IMR-90 (cell line): ENCODE data around the gene VAMP8. TPM values are rescaled to one million over a fixed set of nuclear protein-coding genes. Genes with fewer than 3 reads are reported as not detected.
"Not testable (repeated sequence)": the region's sequence is repeated elsewhere in the genome, so short reads cannot be mapped to it uniquely, and the experiment has no call there.

Experiments
- ATAC-seq: fragments of 200-7000 bp; cut with Tn5 transposase; 2 replicates; pipeline ENCODE4 v1.9.1; 2020; ENCODE audit warnings: low read depth, mild to moderate bottlenecking, moderate library complexity
- BruUV-seq: library from RNA; stranded (reverse); fragments of 400-500 nt; replicated peaks from 2 replicates; lab custom pipeline; 2021; lab: Mats Ljungman, UMichigan
- CTCF ChIA-PET: fragments of 300-600 bp; formaldehyde crosslinking; extraction: SDS; loops from one replicate; lab custom pipeline; 2021; ENCODE audit warnings: antibody characterized with exemption; lab: Yijun Ruan, JAX
- POLR2A ChIA-PET: fragments of 300-600 bp; sonication (Branson Sonifier 250); formaldehyde crosslinking; loops from one replicate; lab custom pipeline; 2022; ENCODE audit warnings: antibody characterized with exemption; ENCODE audit not compliant: unreplicated experiment; lab: Charles Lee
- DNase-seq: peaks from one replicate; pipeline ENCODE4 v3.0.0; 2013
- H2AFZ ChIP-seq: replicated peaks from 2 replicates; pipeline ENCODE3; 2013; ENCODE audit warnings: low read length, mild to moderate bottlenecking; ENCODE audit not compliant: poor library complexity
- H2AK5ac ChIP-seq: 2 replicates; pipeline ENCODE4 v1.6.1; 2013; ENCODE audit warnings: low read depth, low read length, inconsistent platforms
- H2AK9ac ChIP-seq: replicated peaks from 2 replicates; pipeline ENCODE3; 2013; ENCODE audit warnings: mild to moderate bottlenecking, low read depth, low read length, moderate library complexity; ENCODE audit not compliant: poor library complexity
- H2BK120ac ChIP-seq: 2 replicates; pipeline ENCODE4 v1.6.1; 2013; ENCODE audit warnings: low read depth, low read length, inconsistent platforms
- H2BK15ac ChIP-seq: 3 replicates; pipeline ENCODE4 v1.6.1; 2013; ENCODE audit warnings: low read depth, low read length, inconsistent platforms
- H2BK20ac ChIP-seq: 2 replicates; pipeline ENCODE4 v1.6.1; 2013; ENCODE audit warnings: low read depth, mild to moderate bottlenecking, inconsistent platforms, low read length, moderate library complexity
- H2BK5ac ChIP-seq: 2 replicates; pipeline ENCODE4 v1.6.1; 2013; ENCODE audit warnings: mild to moderate bottlenecking, low read depth, low read length, inconsistent platforms; ENCODE audit not compliant: poor library complexity, severe bottlenecking
- H3K14ac ChIP-seq: replicated peaks from 2 replicates; pipeline ENCODE4 v1.6.1; 2013; ENCODE audit warnings: low read depth, low read length, inconsistent platforms
- H3K18ac ChIP-seq: 2 replicates; pipeline ENCODE4 v1.6.1; 2013; ENCODE audit warnings: low read depth, low read length, control low read depth
- H3K23ac ChIP-seq: 2 replicates; pipeline ENCODE4 v1.6.1; 2013; ENCODE audit warnings: low read depth, low read length, inconsistent platforms
- H3K27ac ChIP-seq: 2 replicates; pipeline ENCODE4 v1.5.1; 2013; ENCODE audit warnings: mild to moderate bottlenecking, control low read depth, low read length; ENCODE audit not compliant: insufficient read depth
- H3K27me3 ChIP-seq: 2 replicates; pipeline ENCODE4 v1.6.1; 2013; ENCODE audit warnings: low read length; ENCODE audit not compliant: control insufficient read depth, insufficient read depth
- H3K36me3 ChIP-seq: 2 replicates; pipeline ENCODE4 v1.6.1; 2013; ENCODE audit warnings: low read length, mixed read lengths; ENCODE audit not compliant: control insufficient read depth, insufficient read depth
- H3K4ac ChIP-seq: 2 replicates; pipeline ENCODE4 v1.6.1; 2013; ENCODE audit warnings: low read depth, low read length, inconsistent platforms
- H3K4me1 ChIP-seq: 2 replicates; pipeline ENCODE4 v1.6.1; 2013; ENCODE audit warnings: low read length, mixed read lengths; ENCODE audit not compliant: control insufficient read depth, insufficient read depth
- H3K4me2 ChIP-seq: 2 replicates; pipeline ENCODE4 v1.6.1; 2013; ENCODE audit warnings: low read depth, mild to moderate bottlenecking, control low read depth, low read length, moderate library complexity
- H3K4me3 ChIP-seq: 2 replicates; pipeline ENCODE4 v1.5.1; 2013; ENCODE audit warnings: low read depth, mild to moderate bottlenecking, control low read depth, low read length, moderate library complexity; ENCODE audit not compliant: insufficient read depth
- H3K56ac ChIP-seq: 2 replicates; pipeline ENCODE4 v1.6.1; 2013; ENCODE audit warnings: low read length, inconsistent platforms; ENCODE audit not compliant: insufficient read depth; ENCODE audit errors: extremely low read depth
- H3K79me1 ChIP-seq, 2 experiments: 2 replicates each; pipeline ENCODE4 v1.6.1; 2013; ENCODE audit warnings: low read length in 2 of 2, inconsistent platforms in 1 of 2, low read depth in 1 of 2
- H3K9ac ChIP-seq: 2 replicates; pipeline ENCODE4 v1.6.1; 2013; ENCODE audit warnings: low read depth, low read length, control low read depth
- H3K9me1 ChIP-seq: 2 replicates; pipeline ENCODE4 v1.6.1; 2013; ENCODE audit warnings: low read length, inconsistent platforms; ENCODE audit not compliant: insufficient read depth
- H3K9me3 ChIP-seq: 2 replicates; pipeline ENCODE4 v1.6.1; 2013; ENCODE audit warnings: low read length; ENCODE audit not compliant: control insufficient read depth, insufficient read depth
- H4K20me1 ChIP-seq: 2 replicates; pipeline ENCODE4 v1.6.1; 2013; ENCODE audit warnings: low read length, inconsistent platforms; ENCODE audit not compliant: insufficient read depth
- H4K5ac ChIP-seq: 2 replicates; pipeline ENCODE4 v1.6.1; 2013; ENCODE audit warnings: mild to moderate bottlenecking, low read depth, low read length, control low read depth
- H4K8ac ChIP-seq, 2 experiments: 2 replicates each; pipeline ENCODE4 v1.6.1; 2013; ENCODE audit warnings: low read depth in 2 of 2, low read length in 2 of 2, control low read depth in 1 of 2, inconsistent platforms in 1 of 2
- H4K91ac ChIP-seq: 2 replicates; pipeline ENCODE4 v1.6.1; 2013; ENCODE audit warnings: low read depth, low read length, inconsistent platforms; ENCODE audit not compliant: insufficient read depth
- WGBS, 2 experiments: methylation state at CpG; one replicate each; pipeline versions ENCODE4 v1.1.5 to v1.1.7; 2013; ENCODE audit warnings: missing lambda C conversion rate in 2 of 2; ENCODE audit not compliant: insufficient read length in 1 of 2; ENCODE audit errors: extremely low coverage in 2 of 2; 5-methylcytosine and 5-hydroxymethylcytosine counted together
- dilution Hi-C: fragments of 300-500 bp; cut with HindIII; formaldehyde crosslinking; loops from one replicate; pipeline ENCODE4 v1.14.3; 2018; ENCODE audit warnings: low sequenced_read_pairs; ENCODE audit not compliant: unreplicated experiment
- in situ Hi-C: fragments of 300-500 bp; cut with MboI; formaldehyde crosslinking; loops from 3 replicates; pipeline ENCODE4 v1.14.3; 2019; ENCODE audit warnings: low sequenced_read_pairs, inconsistent platforms, mixed read lengths
- intact Hi-C: fragments of 100-400 bp; cut with micrococcal nuclease; formaldehyde crosslinking; loops from 2 replicates; pipeline ENCODE4 v1.10.0; 2022
- polyA plus RNA-seq, 3 experiments: library from polyadenylated mRNA; depleted of rRNA; stranded (reverse); fragments of >200 nt; gene quantifications; 2 replicates each; pipeline ENCODE4 v1.2.3, GENCODE V29; 2012; ENCODE audit warnings: low replicate concordance in 1 of 3
- total RNA-seq: library from RNA; depleted of rRNA; stranded (reverse); fragments of >200 nt; gene quantifications from 2 replicates; pipeline ENCODE4 v1.2.3, GENCODE V29; 2012

The VAMP8 gene
- total and polyA plus RNA-seq, 2 of the 4 experiments (the other 2 are of a cell fraction), result 0.90 to 1.9 TPM

DNA sequence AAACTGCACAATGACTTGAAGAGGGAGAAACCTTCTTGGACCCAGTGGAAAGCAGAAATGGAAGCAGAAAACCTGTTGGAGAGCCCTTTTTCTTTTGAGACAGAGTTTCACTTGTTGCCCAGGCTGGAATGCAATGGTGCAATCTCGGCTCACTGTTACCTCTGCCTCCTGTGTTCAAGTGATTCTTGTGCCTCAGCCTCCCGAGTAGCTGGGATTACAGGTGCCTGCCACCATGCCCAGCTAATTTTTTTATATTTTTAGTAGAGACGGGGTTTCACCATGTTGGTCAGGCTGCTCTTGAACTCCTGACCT lies 26.7 kb downstream of the VAMP8 start:
- BruUV-seq, DNase-seq, H3K4me3 ChIP-seq, in situ Hi-C loops, H3K4ac ChIP-seq, H2BK120ac ChIP-seq, H3K27me3 ChIP-seq, H2BK15ac ChIP-seq, H3K9me3 ChIP-seq, H4K8ac ChIP-seq, H2BK20ac ChIP-seq, H3K18ac ChIP-seq, H3K56ac ChIP-seq, H2BK5ac ChIP-seq, H3K23ac ChIP-seq, H3K27ac ChIP-seq, dilution Hi-C loops, H2AFZ ChIP-seq, ATAC-seq, H4K5ac ChIP-seq, H2AK9ac ChIP-seq, H4K91ac ChIP-seq, H3K14ac ChIP-seq, H3K9ac ChIP-seq: not testable (repeated sequence)
- Histone ChIP-seq H4K20me1 (peaks cover 11% of the 10 kb centered on the region; the same call in 1 of the 2 replicates), H3K36me3 (peaks cover 23% of the 10 kb centered on the region), H3K79me1 (peaks cover 27 to 73% of the 10 kb centered on the region in 2 experiments), H2AK5ac (peak overlapping the region; percentile 6; the same call in 1 of the 2 replicates), H3K4me1 (peaks cover 25% of the 10 kb centered on the region), H3K4me2 (peak overlapping the region; percentile 15), H3K9me1 (peaks cover 33% of the 10 kb centered on the region)
- POLR2A ChIA-PET, result interaction anchor here (2.3 kb wide), 1 partner anchor 9 kb away, joined by 14 read pairs; the partner anchor contains the start of gene RNF181
- 67% methylated on average over 1 of the region's 3 CpGs; no CpG with 5 or more reads in 1 of the 2 experiments for WGBS, 2 experiments
- intact Hi-C loops, result loop anchor here (5.0 kb wide), 1 partner anchor 42 kb away; the partner anchor contains the start of gene GGCX
- CTCF ChIA-PET, result interaction anchor here (0.9 kb wide), 1 partner anchor 103 kb away, joined by 3 read pairs; no protein-coding TSS in a partner anchor
